Liver (tissue), 3 donors: ENCODE results near the gene MAPRE2.

Source experiments
- ATF3 ChIP-seq: IDR thresholded peaks from 2 replicates; pipeline ENCODE4 v1.6.1; 2016; ENCODE audit warnings: antibody characterized with exemption
- CTCF ChIP-seq: fragments of 150-350 bp; IDR thresholded peaks from 2 replicates; pipeline ENCODE4 v1.5.1; 2017; ENCODE audit warnings: improper control_type of control experiment, low read depth, low read length; ENCODE audit not compliant: missing input control
- EGR1 ChIP-seq, 2 donors: IDR thresholded peaks; 2 replicates each; pipeline ENCODE4 v1.6.1; 2016 to 2018; ENCODE audit warnings: antibody characterized with exemption in 2 of 2, low read depth in 2 of 2
- FOXA1 ChIP-seq: IDR thresholded peaks from 2 replicates; pipeline ENCODE4 v1.6.1; 2016; ENCODE audit warnings: antibody characterized with exemption
- HNF4G ChIP-seq: IDR thresholded peaks from 2 replicates; pipeline ENCODE4 v1.6.1; 2016; ENCODE audit warnings: antibody characterized with exemption
- NR2F2 ChIP-seq: IDR thresholded peaks from 2 replicates; pipeline ENCODE4 v1.6.1; 2016; ENCODE audit warnings: antibody characterized with exemption
- RAD21 ChIP-seq, 2 donors: IDR thresholded peaks; 2 replicates each; pipeline ENCODE4 v1.6.1; 2016; ENCODE audit warnings: antibody characterized with exemption in 2 of 2, mild to moderate bottlenecking in 2 of 2
- REST ChIP-seq: IDR thresholded peaks from 2 replicates; pipeline ENCODE4 v1.6.1; 2016; ENCODE audit warnings: antibody characterized with exemption, mild to moderate bottlenecking
- RXRA ChIP-seq, 2 donors: IDR thresholded peaks; 2 replicates each; pipeline ENCODE4 v1.6.1; 2017 to 2018; ENCODE audit warnings: antibody characterized with exemption in 2 of 2, mild to moderate bottlenecking in 1 of 2
- SP1 ChIP-seq: IDR thresholded peaks from 2 replicates; pipeline ENCODE4 v1.6.1; 2018; ENCODE audit warnings: antibody characterized with exemption, mild to moderate bottlenecking
- TAF1 ChIP-seq: conservative IDR thresholded peaks from 2 replicates; pipeline ENCODE4 v1.6.1; 2016; ENCODE audit warnings: antibody characterized with exemption, mild to moderate bottlenecking
- YY1 ChIP-seq: IDR thresholded peaks from 2 replicates; pipeline ENCODE4 v1.6.1; 2016; ENCODE audit warnings: antibody characterized with exemption, mild to moderate bottlenecking
- ZBTB33 ChIP-seq: IDR thresholded peaks from 2 replicates; pipeline ENCODE4 v1.6.1; 2016; ENCODE audit warnings: antibody characterized with exemption
- donor health status: healthy.
- donor health status: healthy.

GRCh38 chr18:35185771-35186170, 144.6 kb downstream of the MAPRE2 start:
- no peak for TF ChIP-seq CTCF
- TF ChIP-seq REST, result no peak
- TF ChIP-seq ZBTB33, result no peak
- TF ChIP-seq TAF1, result no peak
- no peak for TF ChIP-seq ATF3
- TF ChIP-seq RAD21 (IDR thresholded peaks at IDR 0.05), result no peak
- no peak for TF ChIP-seq YY1
- TF ChIP-seq HNF4G, result no peak
- no peak for TF ChIP-seq RXRA (IDR thresholded peaks at IDR 0.05)
- TF ChIP-seq NR2F2, result no peak
- TF ChIP-seq SP1, result no peak
- TF ChIP-seq EGR1 (IDR thresholded peaks at IDR 0.05; ENCODE audit: low read depth in 2 of 2), result no peak
- TF ChIP-seq FOXA1, result no peak
